K562 (cell line): ENCODE data around the gene CXXC1. TPM values are rescaled to one million over a fixed set of nuclear protein-coding genes. Genes with fewer than 3 reads are reported as not detected.
A peak's percentile ranks its signal among the peaks of the same experiment; 100 is the strongest.

Source experiments
- BRF1 ChIP-seq: IDR thresholded peaks from 3 replicates; pipeline ENCODE4 v1.6.1; 2011; ENCODE audit warnings: borderline replicate concordance, mild to moderate bottlenecking; ENCODE audit not compliant: insufficient read length; ENCODE audit errors: extremely low read depth
- CBFB ChIP-seq: sonication (generic); formaldehyde crosslinking; IDR thresholded peaks from 2 replicates; pipeline ENCODE4 v1.4.0; 2020; ENCODE audit warnings: mild to moderate bottlenecking, missing genetic modification reagents
- CEBPG ChIP-seq, 3 experiments: fragments of 200-800 bp in 1 of 3; sonication (Bioruptor generic) in 1 of 3; sonication (generic) in 1 of 3; formaldehyde crosslinking in 1 of 3; IDR thresholded peaks in 2 of 3; conservative IDR thresholded peaks in 1 of 3; 2 replicates each; pipeline versions ENCODE4 v1.6.1 to v1.8.0; 2016 to 2022; ENCODE audit warnings: missing compliant biosample characterization in 2 of 3, missing genetic modification characterization in 2 of 3, mild to moderate bottlenecking in 1 of 3, missing genetic modification reagents in 1 of 3
- CXXC5 ChIP-seq: fragments of 250-450 bp; sonication (Bioruptor Pico); IDR thresholded peaks from 2 replicates; pipeline ENCODE4 v1.8.0; 2022; ENCODE audit warnings: inconsistent platforms, mild to moderate bottlenecking, moderate library complexity
- HDAC3 ChIP-seq: fragments of 450-650 bp; IDR thresholded peaks from 2 replicates; pipeline ENCODE4 v1.6.1; 2018; ENCODE audit warnings: borderline replicate concordance, mild to moderate bottlenecking, moderate library complexity; ENCODE audit not compliant: partially characterized antibody
- KLF1 ChIP-seq: fragments of 450-650 bp; IDR thresholded peaks from 2 replicates; pipeline ENCODE4 v1.6.1; 2016; ENCODE audit warnings: missing genetic modification characterization, missing compliant biosample characterization
- MTF1 ChIP-seq: fragments of 250-450 bp; sonication (Bioruptor Pico); IDR thresholded peaks from 2 replicates; pipeline ENCODE4 v1.9.0; 2021; ENCODE audit warnings: moderate library complexity, mild to moderate bottlenecking, inconsistent platforms, borderline replicate concordance
- NR2C2 ChIP-seq, 2 experiments: fragments of 200-800 bp in 1 of 2; sonication (Bioruptor generic) in 1 of 2; sonication (generic) in 1 of 2; formaldehyde crosslinking in 1 of 2; IDR thresholded peaks; 2 replicates each; pipeline versions ENCODE4 v1.6.1 to v1.8.0; 2016 to 2022; ENCODE audit warnings: mild to moderate bottlenecking in 1 of 2, missing compliant biosample characterization in 1 of 2, missing genetic modification characterization in 1 of 2, missing genetic modification reagents in 1 of 2
- NRF1 ChIP-seq, 2 experiments: fragments of 450-650 bp; IDR thresholded peaks in 1 of 2; conservative IDR thresholded peaks in 1 of 2; 2 replicates each; pipeline ENCODE4 v1.6.1; 2014; ENCODE audit warnings: mild to moderate bottlenecking in 2 of 2
- STAT5B ChIP-seq: fragments of 250-450 bp; sonication (Bioruptor Pico); IDR thresholded peaks from 2 replicates; pipeline ENCODE4 v1.8.0; 2021; ENCODE audit warnings: mild to moderate bottlenecking, inconsistent platforms
- U2AF2 ChIP-seq: fragments of 200-400 bp; formaldehyde crosslinking; optimal IDR thresholded peaks from 2 replicates; pipeline ENCODE3; 2017; ENCODE audit warnings: low read depth, mild to moderate bottlenecking, low read length
- ZNF121 ChIP-seq: sonication (generic); formaldehyde crosslinking; conservative IDR thresholded peaks from 2 replicates; pipeline ENCODE4 v1.8.0; 2022; ENCODE audit warnings: missing genetic modification reagents
- ZNF3 ChIP-seq: fragments of 250-450 bp; sonication (Bioruptor Pico); IDR thresholded peaks from 2 replicates; pipeline ENCODE4 v1.5.0; 2021; ENCODE audit warnings: mild to moderate bottlenecking, moderate library complexity
- ZNF384 ChIP-seq: IDR thresholded peaks from 2 replicates; pipeline ENCODE4 v1.6.1; 2012; ENCODE audit warnings: low read depth, low read length, improper control_type of control experiment
- ZNF830 ChIP-seq: fragments of 250-450 bp; sonication (Bioruptor Pico); IDR thresholded peaks from 2 replicates; pipeline ENCODE4 v1.5.0; 2021; ENCODE audit warnings: mild to moderate bottlenecking
- ZSCAN32 ChIP-seq: fragments of 450-650 bp; formaldehyde crosslinking; IDR thresholded peaks from 2 replicates; pipeline ENCODE4 v1.4.0; 2020; ENCODE audit warnings: mild to moderate bottlenecking, moderate library complexity
- polyA plus RNA-seq, 8 experiments: library from polyadenylated mRNA; depleted of rRNA in 4 of 8; stranded (reverse) in 5 of 8; unstranded in 3 of 8; fragments of >200 nt; fragmentation: Nextera tagmentation in 2 of 8; fragmentation: Illumina TruSeq in 1 of 8; extraction: Ambion mirVana in 2 of 8; extraction: Trizol in 1 of 8; gene quantifications; 2 replicates each; pipeline versions ENCODE4 v1.2.1 to v1.2.3, GENCODE V29; 2011 to 2014; ENCODE audit warnings: inconsistent platforms in 1 of 8, missing spikeins in 1 of 8
- total RNA-seq, 7 experiments: library from RNA; depleted of rRNA in 6 of 7; stranded (reverse); fragments of >200 nt in 6 of 7; fragmentation: Illumina TruSeq in 2 of 7; extraction: Trizol in 2 of 7; gene quantifications; 2 replicates each; pipeline versions ENCODE4 v1.2.1 to v1.2.3, GENCODE V29; 2011 to 2021; ENCODE audit warnings: low replicate concordance in 1 of 7
- TF ChIP-seq, protein P1 (sequence below): fragments of 450-650 bp; IDR thresholded peaks from 2 replicates; pipeline ENCODE4 v1.6.1; 2017; ENCODE audit warnings: antibody characterized with exemption, mild to moderate bottlenecking
- TF ChIP-seq, protein P2 (sequence below), 3 experiments: fragments of 200-800 bp in 1 of 3; fragments of 250-450 bp in 1 of 3; fragments of 450-650 bp in 1 of 3; sonication (Bioruptor Pico) in 1 of 3; sonication (Bioruptor generic) in 1 of 3; formaldehyde crosslinking in 1 of 3; IDR thresholded peaks; 2 replicates each; pipeline versions ENCODE4 v1.6.1 to v1.8.0; 2016 to 2022; ENCODE audit warnings: mild to moderate bottlenecking in 2 of 3, missing genetic modification characterization in 2 of 3, missing compliant biosample characterization in 1 of 3, moderate library complexity in 1 of 3

CXXC1 gene
- total and polyA plus RNA-seq, 9 of the 15 experiments (the other 6 are each of a cell fraction or from before 2014, with no cell fraction given), result 3.4 to 81.0 (median 34.1) TPM

- TF ChIP-seq, protein P1, sequence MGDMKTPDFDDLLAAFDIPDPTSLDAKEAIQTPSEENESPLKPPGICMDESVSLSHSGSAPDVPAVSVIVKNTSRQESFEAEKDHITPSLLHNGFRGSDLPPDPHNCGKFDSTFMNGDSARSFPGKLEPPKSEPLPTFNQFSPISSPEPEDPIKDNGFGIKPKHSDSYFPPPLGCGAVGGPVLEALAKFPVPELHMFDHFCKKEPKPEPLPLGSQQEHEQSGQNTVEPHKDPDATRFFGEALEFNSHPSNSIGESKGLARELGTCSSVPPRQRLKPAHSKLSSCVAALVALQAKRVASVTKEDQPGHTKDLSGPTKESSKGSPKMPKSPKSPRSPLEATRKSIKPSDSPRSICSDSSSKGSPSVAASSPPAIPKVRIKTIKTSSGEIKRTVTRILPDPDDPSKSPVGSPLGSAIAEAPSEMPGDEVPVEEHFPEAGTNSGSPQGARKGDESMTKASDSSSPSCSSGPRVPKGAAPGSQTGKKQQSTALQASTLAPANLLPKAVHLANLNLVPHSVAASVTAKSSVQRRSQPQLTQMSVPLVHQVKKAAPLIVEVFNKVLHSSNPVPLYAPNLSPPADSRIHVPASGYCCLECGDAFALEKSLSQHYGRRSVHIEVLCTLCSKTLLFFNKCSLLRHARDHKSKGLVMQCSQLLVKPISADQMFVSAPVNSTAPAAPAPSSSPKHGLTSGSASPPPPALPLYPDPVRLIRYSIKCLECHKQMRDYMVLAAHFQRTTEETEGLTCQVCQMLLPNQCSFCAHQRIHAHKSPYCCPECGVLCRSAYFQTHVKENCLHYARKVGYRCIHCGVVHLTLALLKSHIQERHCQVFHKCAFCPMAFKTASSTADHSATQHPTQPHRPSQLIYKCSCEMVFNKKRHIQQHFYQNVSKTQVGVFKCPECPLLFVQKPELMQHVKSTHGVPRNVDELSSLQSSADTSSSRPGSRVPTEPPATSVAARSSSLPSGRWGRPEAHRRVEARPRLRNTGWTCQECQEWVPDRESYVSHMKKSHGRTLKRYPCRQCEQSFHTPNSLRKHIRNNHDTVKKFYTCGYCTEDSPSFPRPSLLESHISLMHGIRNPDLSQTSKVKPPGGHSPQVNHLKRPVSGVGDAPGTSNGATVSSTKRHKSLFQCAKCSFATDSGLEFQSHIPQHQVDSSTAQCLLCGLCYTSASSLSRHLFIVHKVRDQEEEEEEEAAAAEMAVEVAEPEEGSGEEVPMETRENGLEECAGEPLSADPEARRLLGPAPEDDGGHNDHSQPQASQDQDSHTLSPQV, result no peak
- TF ChIP-seq ZNF121 (CRISPR knock-in tag) (no peak), STAT5B (no peak), U2AF2 (no peak), NRF1 (conservative IDR thresholded peaks at IDR 0.05 in 1 of 2, IDR thresholded peaks at IDR 0.05 in 1 of 2) (peak; percentile 85 to 87), NR2C2 (CRISPR knock-in tag; IDR thresholded peaks at IDR 0.05) (no peak), NR2C2 (tag; IDR thresholded peaks at IDR 0.05) (peak; percentile 23; the same call in 1 of the 2 replicates), KLF1 (no peak), ZNF830 (CRISPR knock-in tag) (no peak), ZNF3 (CRISPR knock-in tag) (no peak), CBFB (CRISPR knock-in tag) (no peak), ZSCAN32 (CRISPR knock-in tag) (no peak), CEBPG (CRISPR knock-in tag; IDR thresholded peaks at IDR 0.05) (no peak), CEBPG (tag; conservative IDR thresholded peaks at IDR 0.05 in 1 of 2, IDR thresholded peaks at IDR 0.05 in 1 of 2) (0 out of 4 replicates have a peak, but pooled peaks of 1 of the 2 experiments have one; percentile 35), BRF1 (no peak), CXXC5 (CRISPR knock-in tag) (no peak), HDAC3 (no peak), ZNF384 (no peak), MTF1 (CRISPR knock-in tag) (no peak)
- TF ChIP-seq, protein P2, sequence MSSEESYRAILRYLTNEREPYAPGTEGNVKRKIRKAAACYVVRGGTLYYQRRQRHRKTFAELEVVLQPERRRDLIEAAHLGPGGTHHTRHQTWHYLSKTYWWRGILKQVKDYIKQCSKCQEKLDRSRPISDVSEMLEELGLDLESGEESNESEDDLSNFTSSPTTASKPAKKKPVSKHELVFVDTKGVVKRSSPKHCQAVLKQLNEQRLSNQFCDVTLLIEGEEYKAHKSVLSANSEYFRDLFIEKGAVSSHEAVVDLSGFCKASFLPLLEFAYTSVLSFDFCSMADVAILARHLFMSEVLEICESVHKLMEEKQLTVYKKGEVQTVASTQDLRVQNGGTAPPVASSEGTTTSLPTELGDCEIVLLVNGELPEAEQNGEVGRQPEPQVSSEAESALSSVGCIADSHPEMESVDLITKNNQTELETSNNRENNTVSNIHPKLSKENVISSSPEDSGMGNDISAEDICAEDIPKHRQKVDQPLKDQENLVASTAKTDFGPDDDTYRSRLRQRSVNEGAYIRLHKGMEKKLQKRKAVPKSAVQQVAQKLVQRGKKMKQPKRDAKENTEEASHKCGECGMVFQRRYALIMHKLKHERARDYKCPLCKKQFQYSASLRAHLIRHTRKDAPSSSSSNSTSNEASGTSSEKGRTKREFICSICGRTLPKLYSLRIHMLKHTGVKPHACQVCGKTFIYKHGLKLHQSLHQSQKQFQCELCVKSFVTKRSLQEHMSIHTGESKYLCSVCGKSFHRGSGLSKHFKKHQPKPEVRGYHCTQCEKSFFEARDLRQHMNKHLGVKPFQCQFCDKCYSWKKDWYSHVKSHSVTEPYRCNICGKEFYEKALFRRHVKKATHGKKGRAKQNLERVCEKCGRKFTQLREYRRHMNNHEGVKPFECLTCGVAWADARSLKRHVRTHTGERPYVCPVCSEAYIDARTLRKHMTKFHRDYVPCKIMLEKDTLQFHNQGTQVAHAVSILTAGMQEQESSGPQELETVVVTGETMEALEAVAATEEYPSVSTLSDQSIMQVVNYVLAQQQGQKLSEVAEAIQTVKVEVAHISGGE (CRISPR knock-in tag; IDR thresholded peaks at IDR 0.05), result no peak
Observed at GRCh38 chr18:50307738-50308470, 20.4 kb upstream of the CXXC1 start (continued).
